NCI-H345 (cell line): ENCODE data around the gene NKAPD1.
"Not testable (repeated sequence)": the region's sequence is repeated elsewhere in the genome, so short reads cannot be mapped to it uniquely, and the experiment has no call there.

Source experiments
- DNase-seq: peaks from one replicate; lab custom pipeline; 2025; lab: John Stamatoyannopoulos, UW

Gene NKAPD1

DNA sequence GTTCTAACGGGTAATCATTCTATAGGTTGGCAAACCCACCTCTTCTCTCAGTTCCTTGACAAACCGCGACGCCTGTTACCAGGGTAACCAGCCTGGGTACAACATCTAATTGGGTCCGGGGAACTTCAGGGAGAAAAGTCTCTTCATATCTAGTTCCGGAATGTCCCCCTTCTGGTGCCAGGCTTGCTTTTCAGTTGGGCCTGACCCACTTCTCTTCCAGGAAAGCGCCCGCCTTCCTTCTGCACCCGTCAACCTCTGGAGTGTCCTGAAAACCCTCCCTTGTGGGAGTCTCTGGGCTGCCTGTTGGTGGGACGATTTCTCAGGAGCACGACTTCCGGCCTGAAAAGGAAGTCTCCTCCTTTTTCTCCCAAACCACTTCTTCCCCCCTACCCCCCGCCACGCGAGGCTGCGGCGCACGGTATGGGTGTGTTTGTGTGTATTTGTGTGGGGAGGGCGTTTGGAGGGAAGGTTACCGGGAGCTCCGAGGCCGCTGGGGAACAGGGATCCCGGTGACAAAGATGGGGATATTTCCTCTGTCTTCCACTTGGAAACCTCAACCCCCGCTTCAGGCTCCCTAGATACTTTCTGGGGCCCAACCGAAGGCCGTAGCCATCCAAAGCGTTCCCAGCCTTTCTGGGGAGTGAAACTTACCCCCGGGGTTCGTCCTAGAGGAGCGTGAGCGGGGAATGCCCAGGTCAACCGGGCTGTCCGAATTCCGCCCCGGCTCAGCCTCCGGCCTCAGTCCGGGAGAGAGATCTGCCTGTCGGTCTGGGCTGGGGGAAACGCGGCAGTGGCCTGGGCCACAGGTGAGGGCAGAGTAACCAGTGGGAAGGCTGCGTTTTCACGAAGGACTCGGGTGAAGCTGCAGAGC is at the start of gene NKAPD1, which contains the start of gene PIH1D2:
TSS of gene NKAPD1 (plus strand) at position 359 of the 871 bp plus-strand sequence. CDS start 1,276 bp downstream, outside the sequence.
TSS of gene PIH1D2 (minus strand) at position 77 of the 871 bp plus-strand sequence. CDS start 843 bp downstream, outside the sequence.
- peak; percentile 93 for DNase-seq

DNA sequence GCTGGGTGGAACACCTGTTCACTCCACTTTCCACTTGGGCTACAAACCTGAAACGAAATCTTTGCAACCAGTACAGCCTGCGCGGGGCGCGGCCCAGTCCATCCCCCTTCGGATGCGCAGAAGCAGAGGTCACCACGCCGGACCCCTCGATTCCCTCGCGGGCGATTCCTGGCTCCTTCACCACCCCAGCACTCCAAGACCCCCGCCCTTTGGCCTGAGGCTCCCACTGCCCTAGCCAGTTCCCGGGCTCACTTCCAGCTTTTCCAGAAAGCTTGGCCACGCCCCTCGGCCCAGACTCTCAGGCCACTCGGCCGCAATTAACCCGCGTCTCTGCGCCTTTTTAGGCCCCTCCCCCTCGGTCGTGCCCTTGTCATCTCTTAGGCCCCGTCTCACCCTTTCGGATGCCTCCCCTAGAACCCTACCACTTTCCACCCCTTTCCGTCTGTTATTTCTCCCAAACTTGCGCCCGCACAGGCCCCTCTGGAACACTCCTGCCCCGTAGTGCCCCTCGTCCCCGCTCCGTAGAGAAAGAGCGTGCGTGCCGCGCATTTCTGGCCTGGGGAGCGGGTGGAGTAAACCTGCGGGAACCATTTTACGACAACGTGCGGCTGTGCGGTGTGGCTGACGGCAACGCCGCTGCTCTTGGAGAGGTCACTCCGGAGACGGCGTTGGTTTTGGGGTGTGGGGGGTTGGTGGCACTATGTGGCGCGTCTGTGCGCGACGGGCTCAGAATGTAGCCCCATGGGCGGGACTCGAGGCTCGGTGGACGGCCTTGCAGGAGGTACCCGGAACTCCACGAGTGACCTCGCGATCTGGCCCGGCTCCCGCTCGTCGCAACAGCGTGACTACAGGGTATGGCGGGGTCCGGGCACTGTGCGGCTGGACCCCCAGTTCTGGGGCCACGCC is 49.1 kb upstream of the NKAPD1 start, which contains the start of gene DLAT:
TSS of gene DLAT (plus strand) at position 636 of the 906 bp plus-strand sequence. CDS start at position 701, 65 bp downstream.
- peak; percentile 90 for DNase-seq

- DNase-seq: peak; percentile 33
Observed at GRCh38 chr11:112025707-112026106, 48.4 kb upstream of the NKAPD1 start.

DNA sequence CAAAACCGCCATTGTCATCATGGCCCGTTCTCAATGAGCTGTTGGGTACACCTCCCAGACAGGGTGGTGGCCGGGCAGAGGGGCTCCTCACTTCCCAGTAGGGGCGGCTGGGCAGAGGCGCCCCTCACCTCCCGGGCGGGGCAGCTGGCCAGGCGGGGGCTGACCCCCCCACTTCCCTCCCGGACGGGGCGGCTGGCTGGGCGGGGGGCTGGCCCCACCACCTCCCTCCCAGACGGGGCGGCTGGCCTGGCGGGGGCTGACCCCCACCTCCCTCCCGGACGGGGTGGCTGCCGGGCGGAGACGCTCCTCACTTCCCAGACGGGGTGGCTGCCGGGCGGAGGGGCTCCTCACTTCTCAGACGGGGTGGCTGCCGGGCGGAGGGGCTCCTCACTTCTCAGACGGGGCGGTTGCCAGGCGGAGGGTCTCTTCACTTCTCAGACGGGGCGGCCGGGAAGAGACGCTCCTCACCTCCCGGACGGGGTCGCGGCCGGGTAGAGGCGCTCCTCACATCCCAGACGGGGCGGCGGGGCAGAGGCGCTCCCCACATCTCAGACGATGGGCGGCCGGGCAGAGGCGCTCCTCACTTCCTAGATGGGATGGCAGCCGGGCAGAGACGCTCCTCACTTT is 47.2 kb upstream of the NKAPD1 start:
- DNase-seq: not testable (repeated sequence)

DNA sequence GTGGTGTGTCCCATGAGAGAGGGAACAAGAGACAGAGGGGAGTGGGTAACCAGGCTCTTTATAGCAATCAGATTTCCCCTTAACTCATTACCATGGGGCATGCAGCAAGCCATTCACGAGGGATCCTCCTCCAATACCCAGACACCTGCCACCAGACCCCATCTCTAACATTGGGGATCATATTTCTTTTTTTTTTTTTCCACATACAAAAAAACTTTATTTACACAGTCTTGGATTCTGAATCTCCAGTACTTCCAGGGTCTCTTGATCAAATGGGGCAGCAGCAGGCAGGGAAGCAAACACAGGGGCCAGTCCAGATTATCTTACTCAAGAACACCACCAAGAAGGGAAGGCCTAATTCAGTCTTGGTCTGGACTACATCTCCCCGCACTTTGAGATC is 44.6 kb upstream of the NKAPD1 start:
- no peak for DNase-seq

GRCh38 chr11:112033902-112034301 is 40.2 kb upstream of the NKAPD1 start:
- no peak for DNase-seq

DNA sequence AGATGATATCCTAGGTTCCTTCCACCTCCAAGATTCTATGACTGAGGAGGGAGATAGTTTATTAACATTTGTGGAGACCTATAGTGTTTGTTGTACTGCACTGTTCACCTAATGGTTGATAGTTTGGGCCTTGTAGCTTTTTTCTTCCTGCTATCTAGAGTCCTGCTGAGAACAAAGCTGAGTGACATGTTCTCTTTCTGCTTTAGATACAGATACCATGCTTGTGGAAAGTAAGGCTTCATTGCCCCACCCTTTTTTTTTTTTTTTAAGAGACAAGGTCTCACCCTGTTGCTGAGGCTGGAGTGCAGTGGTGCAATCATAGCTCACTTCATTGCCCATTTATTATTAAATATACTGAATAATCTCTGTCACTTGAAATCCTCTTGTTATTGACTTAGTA is 36.6 kb upstream of the NKAPD1 start:
- no peak for DNase-seq

DNA sequence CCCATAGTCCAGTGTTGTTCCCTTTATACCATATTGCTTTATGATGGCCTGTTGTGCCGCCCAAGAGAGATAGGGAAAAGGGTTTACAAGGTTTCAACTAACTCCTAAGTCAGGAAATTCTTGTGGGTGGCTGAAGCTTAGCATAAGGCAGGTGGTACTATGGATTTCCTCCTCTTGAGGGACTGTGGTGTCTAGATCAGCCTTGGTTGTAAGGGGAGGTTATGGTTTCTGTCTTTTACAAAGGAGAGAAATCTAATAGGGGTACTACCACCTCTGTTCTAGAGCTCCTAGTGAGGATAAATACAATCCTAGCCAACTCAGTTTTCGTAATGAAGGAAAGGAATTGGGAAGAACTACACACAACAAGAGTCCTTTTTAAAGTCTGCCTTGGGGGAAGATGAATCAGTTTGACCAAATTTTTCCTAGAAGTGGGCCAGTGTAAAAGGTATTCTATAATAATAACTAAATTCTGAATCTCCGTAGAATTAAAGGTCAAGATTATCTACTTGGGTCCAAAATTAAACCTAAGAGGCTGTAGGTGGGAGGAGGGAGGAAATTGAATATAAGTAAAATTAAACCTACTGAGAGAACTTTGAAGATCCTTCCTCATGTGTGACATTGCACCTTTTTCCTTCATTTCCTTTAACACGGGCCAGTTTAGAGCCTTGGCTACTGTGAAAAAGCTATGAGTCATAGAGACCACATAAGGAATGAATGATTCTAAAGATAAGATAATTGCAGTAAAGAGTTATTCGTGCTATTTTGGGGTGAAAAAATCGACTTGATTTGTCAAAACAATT is 31.7 kb upstream of the NKAPD1 start:
- no peak for DNase-seq

- DNase-seq: no peak
Observed at GRCh38 chr11:112042961-112043304, 31.2 kb upstream of the NKAPD1 start.

GRCh38 chr11:112044961-112045360 is 29.1 kb upstream of the NKAPD1 start:
- DNase-seq: no peak

DNA sequence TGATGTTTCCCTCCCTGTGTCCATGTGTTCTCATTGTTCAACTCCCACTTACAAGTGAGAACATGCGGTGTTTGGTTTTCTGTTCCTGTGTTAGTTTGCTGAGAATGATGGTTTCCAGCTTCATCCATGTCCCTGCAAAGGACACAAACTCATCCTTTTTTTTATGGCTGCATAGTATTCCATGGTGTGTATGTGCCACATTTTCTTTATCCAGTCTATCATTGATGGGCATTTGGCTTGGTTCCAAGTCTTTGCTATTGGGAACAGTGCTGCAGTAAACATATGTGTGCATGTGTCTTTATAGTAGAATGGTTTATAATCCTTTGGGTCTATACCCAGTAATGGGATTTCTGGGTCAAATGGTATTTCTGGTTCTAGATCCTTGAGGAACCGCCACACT is 27.5 kb upstream of the NKAPD1 start:
- not testable (repeated sequence) for DNase-seq

- DNase-seq: not testable (repeated sequence)
Observed at GRCh38 chr11:112048256-112048655, 25.8 kb upstream of the NKAPD1 start.

GRCh38 chr11:112049777-112050176 is 24.3 kb upstream of the NKAPD1 start:
- DNase-seq: no peak

DNA sequence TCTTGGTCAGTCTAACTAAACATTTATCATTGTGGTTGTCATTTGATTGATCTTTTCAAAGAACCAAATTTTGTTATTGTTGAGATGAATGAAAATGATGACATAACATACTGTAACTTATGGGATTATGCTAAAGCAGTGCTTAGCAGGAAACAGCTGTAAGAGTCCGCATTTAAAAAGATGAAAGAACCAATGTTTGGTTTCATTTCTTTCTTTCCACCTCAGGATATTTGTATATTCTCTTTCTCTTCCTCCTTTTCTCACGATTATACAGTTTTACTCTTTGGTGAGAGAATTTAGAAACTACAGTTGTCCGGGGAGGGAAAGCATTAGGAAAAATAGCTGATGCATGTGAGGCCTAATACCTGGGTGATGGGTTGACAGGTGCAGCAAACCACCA is 23.4 kb upstream of the NKAPD1 start:
- DNase-seq: no peak

- no peak for DNase-seq
Observed at GRCh38 chr11:112051768-112052167, 22.3 kb upstream of the NKAPD1 start.

GRCh38 chr11:112057170-112057569 is 16.9 kb upstream of the NKAPD1 start:
- no peak for DNase-seq

DNA sequence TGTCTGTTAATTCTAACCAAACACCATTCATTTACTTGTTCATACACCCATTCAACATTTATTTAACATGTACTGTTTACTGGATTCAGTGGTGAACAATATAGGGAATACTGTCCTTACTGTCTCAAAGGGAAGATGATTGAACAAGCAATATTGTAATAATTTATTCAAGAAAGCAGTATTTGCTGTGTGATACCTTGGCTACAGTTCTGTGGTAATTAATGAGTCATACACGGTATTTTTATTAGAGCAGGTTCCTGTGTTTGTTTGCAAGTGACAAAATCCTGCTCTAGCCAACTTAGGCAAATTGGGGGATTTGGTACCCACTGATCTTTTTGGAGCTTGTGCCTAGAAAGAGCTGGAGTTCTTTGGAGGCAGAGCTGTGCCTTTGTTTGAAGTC is 16.0 kb upstream of the NKAPD1 start:
- no peak for DNase-seq

GRCh38 chr11:112062923-112063322 is 11.2 kb upstream of the NKAPD1 start:
- DNase-seq: no peak

GRCh38 chr11:112082729-112083128 is 8.6 kb downstream of the NKAPD1 start:
- DNase-seq: no peak

- no peak for DNase-seq
Observed at GRCh38 chr11:112085822-112086421, 11.8 kb downstream of the NKAPD1 start.
